CD14-positive monocyte (primary cell): ENCODE measurements around the gene RGL3. TPM values are rescaled to one million over a fixed set of nuclear protein-coding genes. Genes with fewer than 3 reads are reported as not detected.
A peak's percentile ranks its signal among the peaks of the same experiment; 100 is the strongest.

Experiments used
- DNase-seq, 3 donors: peaks; one replicate each; pipeline ENCODE4 v3.0.0-alpha.2; 2011 to 2022
- H2AFZ ChIP-seq: 2 replicates; pipeline ENCODE4 v1.6.0; 2012; ENCODE audit warnings: mild to moderate bottlenecking, low read depth, low read length, inconsistent platforms; ENCODE audit not compliant: insufficient read depth, poor library complexity, severe bottlenecking
- H3K27ac ChIP-seq, 2 donors: 1 replicate in 1 of 2; 2 replicates in 1 of 2; pipeline ENCODE4 v1.5.1; 2012 to 2013; ENCODE audit warnings: low read length in 2 of 2, control low read depth in 1 of 2, inconsistent platforms in 1 of 2, low read depth in 1 of 2, mild to moderate bottlenecking in 1 of 2
- H3K27me3 ChIP-seq, 2 donors: one replicate each; pipeline versions ENCODE4 v1.6.0 to v1.6.1; 2011 to 2013; ENCODE audit warnings: low read length in 2 of 2; ENCODE audit not compliant: control insufficient read depth in 2 of 2, insufficient read depth in 2 of 2
- H3K36me3 ChIP-seq, 2 donors: replicated peaks in 1 of 2; 1 replicate in 1 of 2; 2 replicates in 1 of 2; pipeline versions ENCODE4 v1.5.1 to v1.6.1; 2012 to 2013; ENCODE audit warnings: low read length in 2 of 2, control low read depth in 1 of 2, inconsistent platforms in 1 of 2, mild to moderate bottlenecking in 1 of 2; ENCODE audit not compliant: insufficient read depth in 2 of 2, control insufficient read depth in 1 of 2
- H3K4me1 ChIP-seq, 2 donors: 1 replicate in 1 of 2; 2 replicates in 1 of 2; pipeline versions ENCODE4 v1.5.1 to v1.6.1; 2012 to 2013; ENCODE audit warnings: low read length in 2 of 2, control low read depth in 1 of 2, inconsistent platforms in 1 of 2, mild to moderate bottlenecking in 1 of 2, moderate library complexity in 1 of 2; ENCODE audit not compliant: insufficient read depth in 2 of 2, control insufficient read depth in 1 of 2
- H3K4me2 ChIP-seq: replicated peaks from 2 replicates; pipeline ENCODE3; 2012; ENCODE audit warnings: low read length, moderate library complexity, mild to moderate bottlenecking; ENCODE audit not compliant: poor library complexity, severe bottlenecking; ENCODE audit errors: extremely low read depth
- H3K4me3 ChIP-seq, 3 experiments: fragments of 200-600 bp in 1 of 3; sonication (generic) in 1 of 3; replicated peaks in 1 of 3; 1 replicate in 2 of 3; 2 replicates in 1 of 3; pipeline ENCODE4 v1.5.1; 2011 to 2013; ENCODE audit warnings: low read length in 3 of 3, mild to moderate bottlenecking in 3 of 3, control low read depth in 2 of 3, low read depth in 2 of 3, inconsistent platforms in 1 of 3, moderate library complexity in 1 of 3
- H3K79me2 ChIP-seq: 2 replicates; pipeline ENCODE4 v1.6.0; 2012; ENCODE audit warnings: mild to moderate bottlenecking, control low read depth, inconsistent platforms, low read length, moderate library complexity; ENCODE audit not compliant: insufficient read depth
- H3K9ac ChIP-seq: 2 replicates; pipeline ENCODE4 v1.6.0; 2017; ENCODE audit warnings: low read length, mild to moderate bottlenecking; ENCODE audit not compliant: insufficient read depth, poor library complexity, severe bottlenecking
- H3K9me3 ChIP-seq, 2 donors: replicated peaks in 1 of 2; 1 replicate in 1 of 2; 2 replicates in 1 of 2; pipeline versions ENCODE4 v1.5.1 to v1.6.1; 2012 to 2013; ENCODE audit warnings: low read length in 2 of 2, control low read depth in 1 of 2; ENCODE audit not compliant: control insufficient read depth in 1 of 2, insufficient read depth in 1 of 2
- H4K20me1 ChIP-seq: 2 replicates; pipeline ENCODE4 v1.6.0; 2012; ENCODE audit warnings: mild to moderate bottlenecking, low read length, control low read depth, moderate library complexity; ENCODE audit not compliant: insufficient read depth
- H3K27ac Mint-ChIP-seq, 7 donors: one replicate each; pipeline ENCODE4 v1.8.0; 2020; ENCODE audit warnings: mild to moderate bottlenecking in 7 of 7, mixed read lengths in 7 of 7, moderate library complexity in 6 of 7, inconsistent platforms in 2 of 7
- H3K27me3 Mint-ChIP-seq, 3 donors: one replicate each; pipeline ENCODE4 v1.8.0; 2021 to 2022; ENCODE audit warnings: low read depth in 3 of 3, mild to moderate bottlenecking in 3 of 3, mixed read lengths in 3 of 3, moderate library complexity in 3 of 3, inconsistent platforms in 1 of 3
- H3K36me3 Mint-ChIP-seq, 2 donors: one replicate each; pipeline ENCODE4 v1.8.0; 2020; ENCODE audit warnings: mixed read lengths in 2 of 2, inconsistent platforms in 1 of 2, mild to moderate bottlenecking in 1 of 2
- H3K4me1 Mint-ChIP-seq: one replicate; pipeline ENCODE4 v1.8.0; 2020; ENCODE audit warnings: mild to moderate bottlenecking, mixed read lengths
- H3K4me3 Mint-ChIP-seq, 2 donors: one replicate each; pipeline ENCODE4 v1.8.0; 2020; ENCODE audit warnings: mild to moderate bottlenecking in 2 of 2, mixed read lengths in 2 of 2, moderate library complexity in 1 of 2
- H3K9me3 Mint-ChIP-seq, 7 donors: one replicate each; pipeline ENCODE4 v1.8.0; 2020 to 2022; ENCODE audit warnings: mixed read lengths in 7 of 7, mild to moderate bottlenecking in 6 of 7, moderate library complexity in 6 of 7, inconsistent platforms in 2 of 7
- CTCF ChIP-seq: fragments of 200-600 bp; IDR thresholded peaks from one replicate; pipeline ENCODE4 v1.8.0; 2022; ENCODE audit warnings: antibody characterized with exemption, mild to moderate bottlenecking
- WGBS: methylation state at CpG from one replicate; pipeline ENCODE4 v1.1.5; 2013; ENCODE audit warnings: missing lambda C conversion rate; ENCODE audit not compliant: insufficient coverage; 5-methylcytosine and 5-hydroxymethylcytosine counted together
- intact Hi-C, 2 donors: fragments of 100-400 bp; cut with micrococcal nuclease; formaldehyde crosslinking; loops; one replicate each; pipeline versions ENCODE4 v1.15.0 to v1.15.1; 2023
- polyA plus RNA-seq, 3 donors: library from polyadenylated mRNA; depleted of rRNA in 1 of 3; unstranded in 2 of 3; stranded (reverse) in 1 of 3; fragments of 300-500 nt in 2 of 3; fragments of >200 nt in 1 of 3; fragmentation: Illumina TruSeq in 2 of 3; gene quantifications; 1 replicate in 2 of 3; 2 replicates in 1 of 3; pipeline ENCODE4 v1.2.3, GENCODE V29; 2012 to 2021

RGL3 gene
- polyA plus RNA-seq, 3 donors, result 1.7 TPM; not detected in 2

GRCh38 chr19:11367528-11367927 is 51.6 kb downstream of the RGL3 start:
- Mint-ChIP-seq H3K4me3 (no peak overlapping the region), H3K27me3 (peaks cover 0 to 2% (median 0%) of the 10 kb centered on the region in 3 donors), H3K27ac (no peak overlapping the region), H3K9me3 (no peaks in the 10 kb centered on the region), H3K4me1 (no peaks in the 10 kb centered on the region), H3K36me3 (peaks cover 46 to 69% of the 10 kb centered on the region in 2 donors)
- DNase-seq, result no peak
- Histone ChIP-seq H3K9ac (no peak overlapping the region), H4K20me1 (peaks cover 27% of the 10 kb centered on the region), H3K79me2 (no peaks in the 10 kb centered on the region), H3K27me3 (no peaks in the 10 kb centered on the region), H3K27ac (no peak overlapping the region), H2AFZ (no peak overlapping the region), H3K4me2 (no peak overlapping the region), H3K36me3 (peaks cover 31 to 42% of the 10 kb centered on the region in 2 donors), H3K4me3 (no peak overlapping the region), H3K4me1 (no peaks in the 10 kb centered on the region), H3K9me3 (no peaks in the 10 kb centered on the region)
- WGBS, result no CpG with 5 or more reads among the region's 2 CpGs
- intact Hi-C loops, result no loop called here
- no peak for TF ChIP-seq CTCF

DNA sequence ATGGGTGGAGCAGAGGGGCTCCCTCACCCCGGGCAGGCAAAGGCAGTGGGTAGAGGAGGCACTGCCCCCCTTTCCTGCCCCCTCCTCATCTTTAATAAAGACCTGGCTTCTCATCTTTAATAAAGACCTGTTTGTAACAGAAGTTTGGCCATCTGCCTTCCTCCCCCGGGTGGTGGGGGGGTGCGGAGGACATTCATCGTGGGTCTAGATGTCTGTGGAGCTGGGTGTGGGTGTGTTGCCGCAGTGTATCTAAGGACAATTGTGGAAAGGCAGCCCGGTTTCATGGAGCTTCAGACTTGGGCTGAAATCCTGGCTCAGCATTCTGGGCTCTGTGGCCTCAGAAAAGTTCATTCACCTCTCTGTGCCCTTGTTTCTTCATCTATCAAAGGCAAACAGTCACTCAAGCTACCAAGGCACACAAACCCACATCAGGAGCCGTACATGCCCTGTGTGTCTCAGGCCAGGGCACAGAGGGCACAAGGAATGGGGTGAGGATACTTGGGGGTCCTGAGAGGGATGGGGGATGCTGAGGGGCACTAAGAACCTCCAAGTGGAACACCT is 53.5 kb downstream of the RGL3 start:
- Histone ChIP-seq H3K9ac (no peak overlapping the region), H4K20me1 (peaks cover 46% of the 10 kb centered on the region), H3K4me3 (no peak overlapping the region), H3K79me2 (no peaks in the 10 kb centered on the region), H2AFZ (no peak overlapping the region), H3K27ac (no peak overlapping the region), H3K9me3 (no peaks in the 10 kb centered on the region), H3K4me1 (no peaks in the 10 kb centered on the region), H3K36me3 (peaks cover 50 to 60% of the 10 kb centered on the region in 2 donors), H3K4me2 (no peak overlapping the region), H3K27me3 (no peaks in the 10 kb centered on the region)
- intact Hi-C loops, result no loop called here
- Mint-ChIP-seq H3K36me3 (peaks cover 54 to 79% of the 10 kb centered on the region in 2 donors), H3K4me3 (no peak overlapping the region), H3K27ac (peak overlapping the region in 1 of 7 donors; percentile 74), H3K4me1 (peaks cover 2% of the 10 kb centered on the region), H3K27me3 (no peaks in the 10 kb centered on the region), H3K9me3 (no peaks in the 10 kb centered on the region)
- 100% methylated on average over 4 of the region's 7 CpGs for WGBS
- DNase-seq, result no peak
- TF ChIP-seq CTCF, result no peak
